Measurements from ENCODE around the gene CCDC88C. TPM values are rescaled to one million over a fixed set of nuclear protein-coding genes. Genes with fewer than 3 reads are reported as not detected.

CCDC88C gene
- total and polyA plus RNA-seq, 3 donors from 2014 or later: 36.5 to 51.3 (median 47.4) TPM

GRCh38 chr14:91333650-91334039 lies 84.0 kb downstream of the CCDC88C start:
- Histone ChIP-seq H3K27me3 (no peaks in the 10 kb centered on the region), H3K4me3 (no peak overlapping the region), H3K9me3 (no peaks in the 10 kb centered on the region), H3K27ac (no peak overlapping the region), H3K4me1 (peaks cover 17% of the 10 kb centered on the region), H3K36me3 (ENCODE audit: low read depth, missing control alignments) (no peaks in the 10 kb centered on the region)
- intact Hi-C loops (cut with DNase I; ENCODE audit: low total_unique reads): no loop called here
- TF ChIP-seq CTCF (IDR thresholded peaks at IDR 0.05): no peak
- WGBS, 2 donors: 94 to 98% methylated on average over 3 of the region's 3 CpGs
- no peak for DNase-seq

DNA sequence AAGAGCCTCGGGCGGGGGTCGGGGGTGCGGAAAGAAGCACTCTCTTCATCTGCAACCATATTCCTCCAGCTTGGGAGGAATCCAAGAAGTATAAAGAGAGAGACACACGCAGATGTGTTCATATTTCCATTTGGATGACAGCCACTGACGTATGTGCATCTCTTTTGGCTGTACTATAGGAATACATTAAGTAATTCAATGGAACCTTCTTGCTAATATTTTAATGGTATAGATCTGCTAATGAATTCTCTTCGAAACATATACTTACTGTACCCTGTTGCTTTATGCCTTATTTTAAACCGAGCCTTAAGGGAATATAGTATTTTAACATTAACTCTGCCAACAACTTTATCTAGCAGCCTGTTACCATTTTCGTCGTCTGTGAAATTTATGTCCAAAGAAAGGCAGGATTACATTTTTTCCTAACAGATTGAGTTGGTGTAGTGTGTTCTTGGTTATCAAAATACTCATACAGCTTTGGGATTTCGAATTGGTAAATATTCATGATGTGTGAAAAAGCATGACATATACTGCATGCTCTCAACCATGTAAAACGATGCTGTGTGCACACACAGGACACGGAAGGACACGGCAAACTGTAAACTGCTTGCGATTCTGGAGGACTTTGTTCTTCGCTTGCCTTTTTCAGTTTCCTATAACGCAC lies 84.5 kb downstream of the CCDC88C start:
- no peaks in the 10 kb centered on the region for H3K27me3 ChIP-seq
- H3K4me1 ChIP-seq: peaks cover 17% of the 10 kb centered on the region
- DNase-seq: no peak
- H3K9me3 ChIP-seq: no peaks in the 10 kb centered on the region
- no peak for TF ChIP-seq POLR2A (IDR thresholded peaks at IDR 0.05)
- TF ChIP-seq CTCF (IDR thresholded peaks at IDR 0.05): no peak
- intact Hi-C loops (cut with DNase I; ENCODE audit: low total_unique reads): no loop called here
- H3K36me3 ChIP-seq (ENCODE audit: low read depth, missing control alignments): no peaks in the 10 kb centered on the region
- H3K4me3 ChIP-seq: no peak overlapping the region
- 81 to 84% methylated on average over 17 of the region's 17 CpGs for WGBS, 2 donors
- H3K27ac ChIP-seq: no peak overlapping the region

GRCh38 chr14:91332171-91332985 lies 85.2 kb downstream of the CCDC88C start:
- peaks cover 17% of the 10 kb centered on the region for H3K4me1 ChIP-seq
- H3K27me3 ChIP-seq: no peaks in the 10 kb centered on the region
- H3K27ac ChIP-seq: no peak overlapping the region
- H3K36me3 ChIP-seq (ENCODE audit: low read depth, missing control alignments): no peaks in the 10 kb centered on the region
- intact Hi-C loops (cut with DNase I; ENCODE audit: low total_unique reads): no loop called here
- WGBS, 2 donors: 33 to 50% methylated on average over 18 to 19 of the region's 19 CpGs
- no peak overlapping the region for H3K4me3 ChIP-seq
- no peaks in the 10 kb centered on the region for H3K9me3 ChIP-seq
- TF ChIP-seq POLR2A (IDR thresholded peaks at IDR 0.05) (no peak), CTCF (IDR thresholded peaks at IDR 0.05) (no peak)
- peak; percentile 36 for DNase-seq

- Histone ChIP-seq H3K27ac (no peak overlapping the region), H3K27me3 (no peaks in the 10 kb centered on the region), H3K4me1 (peaks cover 17% of the 10 kb centered on the region), H3K9me3 (no peaks in the 10 kb centered on the region), H3K4me3 (no peak overlapping the region), H3K36me3 (ENCODE audit: low read depth, missing control alignments) (no peaks in the 10 kb centered on the region)
- no peak for DNase-seq
- WGBS, 2 donors: 35 to 43% methylated on average over 2 to 3 of the region's 3 CpGs
- intact Hi-C loops (cut with DNase I; ENCODE audit: low total_unique reads): no loop called here
- TF ChIP-seq POLR2A (IDR thresholded peaks at IDR 0.05) (no peak), CTCF (IDR thresholded peaks at IDR 0.05) (no peak)
Measured at GRCh38 chr14:91331721-91332120, 85.9 kb downstream of the CCDC88C start.
